ENCODE measurements around the gene N4BP3.

Gene N4BP3

DNA sequence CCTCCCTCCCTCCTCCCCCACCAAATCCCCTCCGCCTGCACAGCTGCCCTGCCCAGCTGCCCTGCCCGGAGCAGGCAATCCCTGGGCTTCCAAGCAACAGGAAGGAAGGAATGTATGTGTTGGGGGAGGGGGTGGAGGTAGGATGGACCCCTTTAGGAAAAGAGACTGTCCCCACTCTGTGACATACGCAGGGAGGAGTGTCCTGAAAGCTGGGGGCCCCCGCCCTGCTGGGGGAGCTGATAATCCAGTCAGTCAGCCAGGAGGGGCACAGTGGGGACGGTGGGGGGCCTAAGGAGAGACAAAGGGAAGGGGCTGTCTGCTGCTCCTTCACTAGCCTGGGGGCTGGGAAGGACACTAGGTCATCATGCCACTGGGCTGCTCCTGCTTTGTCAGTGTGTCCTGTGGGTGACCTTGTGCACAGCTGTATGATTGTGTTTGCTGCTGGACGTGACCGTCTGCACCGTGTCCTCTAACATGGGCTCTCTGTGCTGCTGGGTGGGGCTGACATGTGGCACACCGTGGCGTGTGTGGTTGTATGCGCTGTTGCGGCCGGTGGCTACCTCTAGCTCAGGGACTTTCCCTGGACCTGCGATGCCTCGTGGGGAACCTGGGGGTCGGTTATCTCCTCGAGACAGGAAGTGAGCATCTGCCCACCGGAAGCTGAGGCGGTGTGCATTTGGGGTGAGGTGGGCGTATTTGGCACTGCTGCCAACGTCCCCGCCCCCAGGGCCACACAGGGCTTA, 3.0 kb downstream of the N4BP3 start:
- Histone ChIP-seq H3K27ac (no peak overlapping the region), H3K4me3 (no peak overlapping the region)
- no peak for TF ChIP-seq CTCF (IDR thresholded peaks at IDR 0.05)
- no peak for DNase-seq (ENCODE audit: low spot score)

GRCh38 chr5:178117923-178118701, 4.8 kb downstream of the N4BP3 start:
- Histone ChIP-seq H3K27ac (no peak overlapping the region), H3K4me3 (no peak overlapping the region)
- DNase-seq (ENCODE audit: low spot score): no peak
- no peak for TF ChIP-seq CTCF (IDR thresholded peaks at IDR 0.05)

- Histone ChIP-seq H3K27ac (no peak overlapping the region), H3K4me3 (no peak overlapping the region)
- no peak for TF ChIP-seq CTCF (IDR thresholded peaks at IDR 0.05)
- DNase-seq (ENCODE audit: low spot score): no peak
These were observed 6.7 kb downstream of the N4BP3 start for GRCh38 chr5:178119915-178120606.

GRCh38 chr5:178120607-178121357, 7.5 kb downstream of the N4BP3 start:
- Histone ChIP-seq H3K4me3 (no peak overlapping the region), H3K27ac (no peak overlapping the region)
- TF ChIP-seq CTCF (IDR thresholded peaks at IDR 0.05): no peak
- DNase-seq (ENCODE audit: low spot score): no peak

GRCh38 chr5:178121391-178122276, 8.3 kb downstream of the N4BP3 start:
- no peak overlapping the region for H3K4me3 ChIP-seq
- no peak overlapping the region for H3K27ac ChIP-seq
- no peak for DNase-seq (ENCODE audit: low spot score)
- no peak for TF ChIP-seq CTCF (IDR thresholded peaks at IDR 0.05)

GRCh38 chr5:178122346-178122745, 9.0 kb downstream of the N4BP3 start:
- no peak for TF ChIP-seq CTCF (IDR thresholded peaks at IDR 0.05)
- Histone ChIP-seq H3K4me3 (no peak overlapping the region), H3K27ac (no peak overlapping the region)
- no peak for DNase-seq (ENCODE audit: low spot score)

Measured in coronary artery (tissue), 2 donors.